ENCODE measurements around the gene SPOCK3. TPM values are rescaled to one million over a fixed set of nuclear protein-coding genes. Genes with fewer than 3 reads are reported as not detected.
"Not testable (repeated sequence)": the region's sequence is repeated elsewhere in the genome, so short reads cannot be mapped to it uniquely, and the experiment has no call there.

SPOCK3 gene
- total RNA-seq, 1 donor: not detected

DNA sequence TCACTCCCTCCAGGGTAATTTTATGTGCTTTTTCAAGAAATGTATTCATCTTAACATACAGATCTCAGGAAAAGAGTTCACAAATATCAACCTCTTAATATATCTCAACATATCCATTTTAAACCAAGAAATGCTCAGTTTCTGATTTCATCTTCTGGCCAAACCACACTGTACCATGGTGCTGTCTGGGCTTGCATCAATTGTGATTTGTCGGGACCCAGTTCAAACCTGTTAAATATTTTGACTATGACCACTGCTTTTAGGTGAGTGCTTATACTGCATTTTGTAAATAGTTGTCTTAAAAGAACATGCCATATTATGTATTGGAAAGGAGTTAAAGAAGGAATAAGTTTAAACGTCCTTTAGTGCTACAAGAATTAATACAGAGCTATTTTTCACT lies 352.1 kb downstream of the SPOCK3 start:
- H2AFZ ChIP-seq (ENCODE audit: low read length): no peak overlapping the region
- H3K4me1 ChIP-seq (ENCODE audit: insufficient read depth, low read length): no peaks in the 10 kb centered on the region
- no peak overlapping the region for H3K4me2 ChIP-seq (ENCODE audit: insufficient read depth, low read length)
- H3K27me3 ChIP-seq (ENCODE audit: insufficient read depth, low read length): no peaks in the 10 kb centered on the region
- no peaks in the 10 kb centered on the region for H3K79me2 ChIP-seq (ENCODE audit: insufficient read depth, low read length)
- no peak for TF ChIP-seq CTCF (IDR thresholded peaks at IDR 0.05; ENCODE audit: extremely low read depth, low read depth, low read length)
- no peak for DNase-seq (ENCODE audit: insufficient read length, low spot score, missing footprints)
- H3K9me3 ChIP-seq (ENCODE audit: low read depth, low read length): no peaks in the 10 kb centered on the region
- H3K4me3 ChIP-seq (ENCODE audit: insufficient read depth, low read length): no peak overlapping the region
- H3K36me3 ChIP-seq (ENCODE audit: insufficient read depth, low read length): no peaks in the 10 kb centered on the region
- H4K20me1 ChIP-seq (ENCODE audit: insufficient read depth, low read length): no peaks in the 10 kb centered on the region
- H3K27ac ChIP-seq (ENCODE audit: low read depth, low read length): no peak overlapping the region

DNA sequence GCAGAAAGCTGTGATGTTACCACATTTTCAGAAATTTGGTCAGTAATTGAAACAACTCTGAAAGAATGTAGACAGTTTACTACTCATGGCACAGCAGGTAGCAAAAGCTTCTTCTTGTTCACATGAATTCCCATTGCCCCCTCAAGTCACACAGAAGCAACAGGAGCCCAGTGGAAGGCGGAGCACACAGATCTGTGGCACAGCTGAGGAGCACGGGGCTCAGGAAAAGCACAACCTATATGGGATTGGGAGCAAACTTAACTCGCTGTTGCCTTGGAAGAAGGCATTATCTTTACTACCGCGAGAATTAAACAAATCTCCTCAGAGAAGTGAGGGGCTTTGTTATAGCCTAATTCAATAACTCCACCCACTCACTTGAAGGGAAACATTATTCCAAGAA lies 358.5 kb downstream of the SPOCK3 start:
- Histone ChIP-seq H3K4me2 (ENCODE audit: insufficient read depth, low read length) (no peak overlapping the region), H3K27me3 (ENCODE audit: insufficient read depth, low read length) (no peaks in the 10 kb centered on the region), H3K4me3 (ENCODE audit: insufficient read depth, low read length) (no peak overlapping the region), H3K4me1 (ENCODE audit: insufficient read depth, low read length) (no peaks in the 10 kb centered on the region), H3K36me3 (ENCODE audit: insufficient read depth, low read length) (no peaks in the 10 kb centered on the region), H3K79me2 (ENCODE audit: insufficient read depth, low read length) (no peaks in the 10 kb centered on the region), H3K27ac (ENCODE audit: low read depth, low read length) (no peak overlapping the region), H2AFZ (ENCODE audit: low read length) (no peak overlapping the region), H4K20me1 (ENCODE audit: insufficient read depth, low read length) (no peaks in the 10 kb centered on the region), H3K9me3 (ENCODE audit: low read depth, low read length) (no peaks in the 10 kb centered on the region)
- no peak for DNase-seq (ENCODE audit: insufficient read length, low spot score, missing footprints)
- no peak for TF ChIP-seq CTCF (IDR thresholded peaks at IDR 0.05; ENCODE audit: extremely low read depth, low read depth, low read length)

DNA sequence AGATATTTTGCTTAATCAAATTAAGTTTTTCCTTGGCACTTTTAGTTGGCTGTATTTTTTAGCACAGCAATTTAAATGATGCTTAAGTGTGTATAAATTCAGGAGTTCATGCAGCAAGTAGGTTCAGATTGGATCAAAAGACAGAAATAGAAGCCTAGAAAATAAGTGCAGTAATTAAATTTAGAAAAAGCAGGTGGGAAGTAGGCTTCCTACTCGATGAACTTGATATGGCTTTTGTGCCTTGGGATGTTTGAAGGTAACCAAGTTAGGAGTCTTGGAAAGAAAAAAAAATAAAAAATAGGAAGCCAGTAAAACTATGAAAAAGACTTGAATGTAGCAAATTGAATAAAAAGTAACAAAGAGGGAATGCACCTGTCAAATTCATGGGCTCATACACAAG lies 372.3 kb downstream of the SPOCK3 start:
- H3K27me3 ChIP-seq (ENCODE audit: insufficient read depth, low read length): no peaks in the 10 kb centered on the region
- no peaks in the 10 kb centered on the region for H3K4me1 ChIP-seq (ENCODE audit: insufficient read depth, low read length)
- H2AFZ ChIP-seq (ENCODE audit: low read length): no peak overlapping the region
- no peaks in the 10 kb centered on the region for H4K20me1 ChIP-seq (ENCODE audit: insufficient read depth, low read length)
- H3K79me2 ChIP-seq (ENCODE audit: insufficient read depth, low read length): no peaks in the 10 kb centered on the region
- TF ChIP-seq CTCF (IDR thresholded peaks at IDR 0.05; ENCODE audit: extremely low read depth, low read depth, low read length): no peak
- H3K27ac ChIP-seq (ENCODE audit: low read depth, low read length): no peak overlapping the region
- H3K4me3 ChIP-seq (ENCODE audit: insufficient read depth, low read length): no peak overlapping the region
- H3K4me2 ChIP-seq (ENCODE audit: insufficient read depth, low read length): no peak overlapping the region
- no peaks in the 10 kb centered on the region for H3K9me3 ChIP-seq (ENCODE audit: low read depth, low read length)
- no peak for DNase-seq (ENCODE audit: insufficient read length, low spot score, missing footprints)
- no peaks in the 10 kb centered on the region for H3K36me3 ChIP-seq (ENCODE audit: insufficient read depth, low read length)

DNA sequence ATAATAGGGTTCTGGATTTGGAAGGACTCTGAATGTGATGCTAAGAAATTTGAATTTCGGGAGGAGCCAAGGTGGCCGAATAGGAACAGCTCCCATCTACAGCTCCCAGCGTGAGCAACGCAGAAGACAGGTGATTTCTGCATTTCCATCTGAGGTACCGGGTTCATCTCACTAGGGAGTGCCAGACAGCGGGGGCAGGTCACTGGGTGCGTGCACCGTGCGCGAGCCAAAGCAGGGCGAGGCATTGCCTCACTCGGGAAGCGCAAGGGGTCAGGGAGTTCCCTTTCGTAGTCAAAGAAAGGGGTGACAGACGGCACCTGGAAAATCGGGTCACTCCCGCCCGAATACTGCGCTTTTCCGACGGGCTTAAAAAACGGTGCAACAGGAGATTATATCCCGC lies 383.9 kb downstream of the SPOCK3 start:
- H3K27ac ChIP-seq (ENCODE audit: low read depth, low read length); H3K36me3 ChIP-seq (ENCODE audit: insufficient read depth, low read length); H3K9me3 ChIP-seq (ENCODE audit: low read depth, low read length); H3K27me3 ChIP-seq (ENCODE audit: insufficient read depth, low read length); H3K4me2 ChIP-seq (ENCODE audit: insufficient read depth, low read length); H3K4me1 ChIP-seq (ENCODE audit: insufficient read depth, low read length); H3K4me3 ChIP-seq (ENCODE audit: insufficient read depth, low read length); DNase-seq (ENCODE audit: insufficient read length, low spot score, missing footprints); H3K79me2 ChIP-seq (ENCODE audit: insufficient read depth, low read length); H4K20me1 ChIP-seq (ENCODE audit: insufficient read depth, low read length); H2AFZ ChIP-seq (ENCODE audit: low read length): not testable (repeated sequence)

- H4K20me1 ChIP-seq (ENCODE audit: insufficient read depth, low read length): no peaks in the 10 kb centered on the region
- H3K79me2 ChIP-seq (ENCODE audit: insufficient read depth, low read length): no peaks in the 10 kb centered on the region
- H3K9me3 ChIP-seq (ENCODE audit: low read depth, low read length): peaks cover 4% of the 10 kb centered on the region
- DNase-seq (ENCODE audit: insufficient read length, low spot score, missing footprints): no peak
- H3K27me3 ChIP-seq (ENCODE audit: insufficient read depth, low read length): no peaks in the 10 kb centered on the region
- TF ChIP-seq CTCF (IDR thresholded peaks at IDR 0.05; ENCODE audit: extremely low read depth, low read depth, low read length): no peak
- no peak overlapping the region for H3K4me2 ChIP-seq (ENCODE audit: insufficient read depth, low read length)
- H3K36me3 ChIP-seq (ENCODE audit: insufficient read depth, low read length): no peaks in the 10 kb centered on the region
- no peak overlapping the region for H2AFZ ChIP-seq (ENCODE audit: low read length)
- H3K4me1 ChIP-seq (ENCODE audit: insufficient read depth, low read length): no peaks in the 10 kb centered on the region
- H3K4me3 ChIP-seq (ENCODE audit: insufficient read depth, low read length): no peak overlapping the region
- H3K27ac ChIP-seq (ENCODE audit: low read depth, low read length): no peak overlapping the region
Measured at GRCh38 chr4:166846939-166847338, 387.4 kb downstream of the SPOCK3 start.
